ENCODE measurements around the gene CACNA2D2.

The CACNA2D2 gene

DNA sequence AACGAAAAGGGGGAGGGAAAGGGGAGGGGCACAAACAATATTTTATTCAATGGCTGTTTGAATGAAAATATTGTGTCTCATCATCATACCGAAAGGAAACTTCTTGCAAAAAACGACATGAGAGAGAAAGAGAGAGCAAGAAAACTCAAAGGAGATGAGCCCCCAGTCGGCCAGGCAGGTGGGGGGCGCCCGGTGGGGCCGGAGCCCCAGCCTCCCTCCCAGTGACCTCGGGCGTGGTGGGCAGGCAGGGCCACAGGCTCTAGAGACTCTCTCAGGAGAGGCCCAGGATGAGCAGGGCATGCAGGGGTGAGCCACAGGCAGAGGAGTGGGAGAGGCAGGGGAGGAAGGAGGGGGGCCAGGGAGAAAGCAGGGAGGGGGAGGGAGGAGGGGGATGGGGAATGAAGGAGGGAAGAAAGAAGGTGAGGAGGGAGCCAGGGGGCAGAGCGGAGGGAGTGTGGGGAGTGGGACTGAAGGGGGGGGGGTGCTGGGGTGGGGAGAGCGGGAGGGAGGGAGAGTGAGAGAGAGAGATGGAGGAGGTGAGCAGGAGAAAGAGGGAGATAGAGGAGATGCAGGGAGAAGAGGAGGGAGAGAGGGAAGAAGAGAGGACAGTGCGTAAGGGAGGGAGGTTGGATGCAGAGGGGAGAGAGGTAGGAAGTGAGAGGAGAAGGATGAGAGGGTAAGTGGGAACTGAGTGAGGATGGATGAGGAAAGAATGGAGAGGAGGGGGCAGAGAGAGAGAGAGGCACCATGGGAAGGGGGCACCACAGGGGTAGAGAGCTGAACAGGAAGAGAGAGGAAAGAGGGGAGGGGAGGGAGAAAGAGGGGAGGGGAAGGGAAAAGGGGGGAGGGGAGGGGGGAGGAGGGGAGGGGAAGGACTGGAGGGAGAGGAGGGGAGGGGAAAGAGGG is 130.0 kb downstream of the CACNA2D2 start:
- DNase-seq (ENCODE audit: low read depth in 1 of 2, low spot score in 1 of 2), result no peak

DNA sequence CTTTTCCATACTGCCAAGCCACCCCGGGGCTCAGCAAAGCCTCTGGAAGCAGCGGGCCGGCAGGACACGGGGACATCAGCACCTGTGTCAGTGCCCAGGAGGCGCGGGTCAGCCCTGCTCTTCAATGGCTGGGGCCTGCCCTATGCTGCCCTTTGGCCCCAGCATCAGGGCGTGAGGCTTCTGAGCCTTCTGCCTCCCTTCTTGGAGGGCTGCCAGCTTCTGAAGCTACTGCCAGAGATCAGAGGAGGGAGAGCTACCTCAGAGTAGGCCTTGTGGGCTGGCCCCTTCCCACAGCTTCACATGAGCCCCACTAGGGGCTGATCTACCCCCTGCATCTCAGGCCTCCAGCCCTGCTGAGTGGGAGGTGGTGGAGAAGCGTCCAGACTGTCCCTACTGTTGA is 131.1 kb downstream of the CACNA2D2 start:
- DNase-seq (ENCODE audit: low read depth in 1 of 2, low spot score in 1 of 2), result no peak

- DNase-seq (ENCODE audit: low read depth in 1 of 2, low spot score in 1 of 2), result no peak
Observed at GRCh38 chr3:50371133-50371685, 132.2 kb downstream of the CACNA2D2 start.

GRCh38 chr3:50370594-50370993 is 132.8 kb downstream of the CACNA2D2 start:
- DNase-seq (ENCODE audit: low read depth in 1 of 2, low spot score in 1 of 2), result no peak

DNA sequence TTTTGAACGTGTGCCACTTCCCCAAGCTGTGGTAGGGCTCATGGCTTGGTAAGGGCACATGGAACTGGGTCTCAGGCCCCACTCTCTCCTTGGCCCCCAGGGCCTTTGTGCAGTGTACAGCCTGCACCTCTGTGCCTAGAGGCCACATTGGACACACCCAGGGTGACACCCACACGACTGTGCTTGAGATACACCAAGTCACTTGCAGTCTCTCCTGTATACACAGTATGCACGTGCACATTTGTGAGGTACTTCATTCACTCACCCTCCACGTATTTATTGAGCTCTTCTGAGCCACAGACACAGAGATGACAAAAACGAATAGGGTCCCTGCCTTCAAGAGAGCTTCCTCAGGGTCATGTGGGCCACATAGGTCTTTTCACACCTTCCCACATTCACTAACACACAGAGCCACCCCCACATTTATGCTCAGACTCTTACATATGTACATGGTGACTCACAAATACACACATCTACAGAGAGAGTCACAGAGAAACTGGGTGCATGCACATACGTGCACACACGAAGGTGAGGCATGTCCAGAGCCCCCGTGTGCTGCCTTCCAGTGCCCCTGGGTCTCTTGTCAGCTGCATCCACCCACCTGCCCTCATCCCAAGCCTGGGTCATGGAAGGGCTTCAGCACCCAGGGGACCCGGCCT is 134.3 kb downstream of the CACNA2D2 start:
- DNase-seq (ENCODE audit: low read depth in 1 of 2, low spot score in 1 of 2), result no peak

DNA sequence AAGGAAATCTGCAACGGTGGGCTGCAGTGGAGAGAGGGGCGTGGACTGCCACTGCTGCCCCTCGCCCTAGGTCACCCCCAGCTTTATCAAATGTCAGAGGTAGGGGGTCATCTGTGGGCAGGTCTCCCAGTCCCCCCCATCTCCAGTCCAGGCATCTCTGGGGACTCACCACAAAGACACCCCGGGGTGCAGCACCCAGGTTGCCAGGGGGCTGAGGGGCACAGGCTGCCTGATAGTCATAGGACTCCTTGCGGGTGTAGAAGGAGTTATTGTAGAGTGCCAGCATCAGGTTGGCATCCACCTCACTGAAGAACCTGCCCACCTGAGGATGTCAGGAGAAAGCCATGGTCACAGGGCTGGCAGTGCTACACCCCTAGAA is 137.6 kb downstream of the CACNA2D2 start:
- DNase-seq (ENCODE audit: low read depth in 1 of 2, low spot score in 1 of 2), result no peak

GRCh38 chr3:50365080-50365841 is 138.2 kb downstream of the CACNA2D2 start:
- peak; percentile 87 to 89 for DNase-seq (ENCODE audit: low read depth in 1 of 2, low spot score in 1 of 2)

- no peak for DNase-seq (ENCODE audit: low read depth in 1 of 2, low spot score in 1 of 2)
Observed at GRCh38 chr3:50364573-50365079, 138.8 kb downstream of the CACNA2D2 start.

GRCh38 chr3:50359760-50360110 is 143.7 kb downstream of the CACNA2D2 start:
- no peak for DNase-seq (ENCODE audit: low read depth in 1 of 2, low spot score in 1 of 2)

DNA sequence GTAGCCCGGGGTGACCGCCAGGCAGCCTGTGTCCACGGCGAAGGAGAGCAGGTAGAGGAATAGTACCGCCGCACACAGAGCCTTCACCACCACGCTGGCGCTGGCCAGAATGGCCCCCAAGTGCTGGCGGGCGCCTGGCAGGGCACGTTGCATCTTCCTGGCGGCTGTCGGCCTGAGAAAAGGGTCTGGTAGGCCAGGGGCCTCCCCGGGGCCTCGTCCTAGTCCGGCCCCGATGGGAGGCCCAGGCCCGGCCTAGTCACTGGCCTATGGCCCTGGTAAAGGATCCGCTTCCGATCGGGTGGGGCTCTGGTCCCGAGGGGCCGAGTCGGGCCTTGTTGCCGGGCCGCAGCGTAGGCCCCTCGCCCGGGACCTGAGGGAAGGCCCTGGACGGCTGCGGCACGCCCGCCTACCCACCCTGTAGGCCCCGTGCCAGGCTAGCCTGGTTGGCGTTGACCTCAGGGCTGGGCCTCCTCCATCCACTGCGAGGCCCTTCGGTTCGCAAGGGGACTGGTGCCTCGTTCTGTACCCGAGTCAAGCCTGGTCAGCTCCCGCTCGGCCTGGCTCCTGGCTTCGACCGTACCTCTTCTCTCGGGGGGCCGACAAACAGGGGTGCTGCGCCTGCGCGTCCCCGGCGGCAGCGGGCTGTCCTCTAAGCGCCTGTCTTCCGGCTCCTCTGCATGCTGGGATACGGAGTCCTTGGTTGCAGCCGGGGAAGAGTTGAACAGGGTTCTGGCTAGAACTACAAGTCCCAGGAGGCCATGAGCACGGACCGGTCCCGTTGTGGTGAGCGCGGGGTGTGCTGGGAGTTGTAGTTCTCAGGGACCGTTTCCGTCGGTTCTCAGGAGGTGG is 144.3 kb downstream of the CACNA2D2 start, which contains the start of gene TMEM115:
Gene TMEM115 (minus strand): TSS at position 611 of the 849 bp plus-strand sequence. CDS start 458 bp downstream, at position 153.
- peak; percentile 81 to 89 for DNase-seq (ENCODE audit: low read depth in 1 of 2, low spot score in 1 of 2)

GRCh38 chr3:50358355-50358910 is 145.0 kb downstream of the CACNA2D2 start:
- no peak for DNase-seq (ENCODE audit: low read depth in 1 of 2, low spot score in 1 of 2)

- no peak for DNase-seq (ENCODE audit: low read depth in 1 of 2, low spot score in 1 of 2)
Observed at GRCh38 chr3:50357481-50357880, 146.0 kb downstream of the CACNA2D2 start.

DNA sequence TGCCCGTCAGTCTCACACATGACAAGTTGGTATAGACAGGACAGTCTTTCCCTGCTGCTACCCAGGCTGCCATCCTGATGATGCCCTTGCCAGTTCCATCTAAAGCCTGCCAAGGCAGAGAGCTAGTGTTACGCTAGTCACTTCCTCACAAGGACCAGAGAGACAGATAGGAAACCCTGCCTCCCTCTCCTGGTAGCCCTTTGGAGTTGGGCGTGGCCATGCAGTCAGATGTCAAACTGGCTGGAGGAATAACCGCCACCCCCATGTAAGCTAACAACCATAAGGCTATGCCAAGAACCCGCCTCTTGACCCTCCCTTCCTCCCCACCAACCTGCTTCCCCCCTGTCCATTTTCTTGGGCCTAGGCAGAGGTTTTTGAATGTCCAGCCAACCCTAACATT is 146.9 kb downstream of the CACNA2D2 start:
- DNase-seq (ENCODE audit: low read depth in 1 of 2, low spot score in 1 of 2), result no peak

- no peak for DNase-seq (ENCODE audit: low read depth in 1 of 2, low spot score in 1 of 2)
Observed at GRCh38 chr3:50355829-50356552, 147.4 kb downstream of the CACNA2D2 start.

DNA sequence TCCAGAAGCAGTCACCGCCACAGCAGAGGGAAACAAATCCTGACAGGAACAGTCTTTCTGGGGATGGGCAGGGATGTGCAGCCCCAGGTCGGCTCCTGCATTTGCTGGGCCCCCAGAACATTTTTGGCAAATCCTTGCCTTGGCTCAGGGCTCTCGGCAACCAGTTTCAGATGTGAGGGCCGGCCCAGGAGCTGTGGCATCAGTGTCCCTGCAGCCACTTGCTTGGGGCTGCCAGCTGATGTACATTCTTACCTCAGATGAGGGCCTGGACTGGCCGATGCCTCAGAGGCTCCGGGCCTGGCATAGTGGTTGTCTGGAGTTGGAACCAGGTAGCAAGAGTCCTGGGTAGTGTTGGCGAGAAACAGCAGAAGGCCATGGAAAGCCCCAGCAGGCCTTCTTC is 148.6 kb downstream of the CACNA2D2 start:
- no peak for DNase-seq (ENCODE audit: low read depth in 1 of 2, low spot score in 1 of 2)

- no peak for DNase-seq (ENCODE audit: low read depth in 1 of 2, low spot score in 1 of 2)
Observed at GRCh38 chr3:50354186-50354764, 149.2 kb downstream of the CACNA2D2 start.

DNA sequence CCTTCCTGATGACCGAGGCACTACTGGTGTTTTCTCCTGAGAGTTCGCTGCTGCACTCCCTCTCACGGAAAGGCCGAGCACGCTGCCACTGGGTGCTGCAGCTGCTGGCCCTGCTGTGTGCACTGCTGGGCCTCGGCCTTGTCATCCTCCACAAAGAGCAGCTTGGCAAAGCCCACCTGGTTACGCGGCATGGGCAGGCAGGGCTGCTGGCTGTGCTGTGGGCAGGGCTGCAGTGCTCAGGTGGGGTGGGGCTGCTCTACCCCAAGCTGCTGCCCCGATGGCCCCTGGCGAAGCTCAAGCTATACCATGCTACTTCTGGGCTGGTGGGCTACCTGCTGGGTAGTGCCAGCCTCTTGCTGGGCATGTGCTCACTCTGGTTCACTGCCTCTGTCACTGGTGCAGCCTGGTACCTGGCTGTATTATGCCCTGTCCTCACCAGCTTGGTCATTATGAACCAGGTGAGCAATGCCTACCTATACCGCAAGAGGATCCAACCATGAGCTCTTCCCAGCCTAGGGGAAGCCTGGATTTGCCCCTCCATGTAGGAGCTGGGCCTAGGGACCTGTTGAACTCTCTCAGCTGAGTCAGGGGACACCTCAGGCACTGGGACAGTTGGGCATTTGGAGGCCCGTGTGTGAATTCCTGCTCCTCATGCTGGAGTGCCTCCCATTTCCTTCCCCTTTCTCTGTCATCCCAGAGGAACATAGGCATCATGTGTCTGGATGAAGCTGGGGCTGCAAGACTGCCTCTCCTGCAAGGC is 150.0 kb downstream of the CACNA2D2 start:
- DNase-seq (ENCODE audit: low read depth in 1 of 2, low spot score in 1 of 2), result no peak

GRCh38 chr3:50352781-50353180 is 150.7 kb downstream of the CACNA2D2 start:
- DNase-seq (ENCODE audit: low read depth in 1 of 2, low spot score in 1 of 2), result no peak

Data from stimulated activated CD4-positive, alpha-beta T cell treated with anti-CD3 and anti-CD28 coated beads, Interleukin-15, amount 100 ng/mL, for 1 hour (primary cell).